Adrenal gland (tissue), 12 donors: ENCODE measurements around the gene IL9. TPM values are rescaled to one million over a fixed set of nuclear protein-coding genes. Genes with fewer than 3 reads are reported as not detected.

Experiments used
- DNase-seq, 7 donors: peaks; one replicate each; pipeline ENCODE4 v3.0.0-alpha.2; 2019 to 2020
- H3K27ac ChIP-seq, 5 donors: fragments of 200-600 bp; sonication (generic) in 4 of 5; 1 replicate in 3 of 5; 2 replicates in 2 of 5; pipeline versions ENCODE4 v1.5.1 to v1.8.0; 2016 to 2020; ENCODE audit warnings: mild to moderate bottlenecking in 1 of 5
- H3K27me3 ChIP-seq: fragments of 200-600 bp; 2 replicates; pipeline ENCODE4 v1.8.0; 2021
- H3K36me3 ChIP-seq, 2 donors: fragments of 200-600 bp; replicated peaks in 1 of 2; 1 replicate in 1 of 2; 2 replicates in 1 of 2; pipeline versions ENCODE4 v1.5.1 to v1.8.0; 2018 to 2022
- H3K4me1 ChIP-seq, 2 donors: fragments of 200-600 bp; replicated peaks in 1 of 2; 1 replicate in 1 of 2; 2 replicates in 1 of 2; pipeline versions ENCODE4 v1.5.1 to v1.8.0; 2018 to 2021
- H3K4me3 ChIP-seq, 4 donors: fragments of 200-600 bp; sonication (generic) in 3 of 4; one replicate each; pipeline ENCODE4 v1.5.1; 2016 to 2018
- H3K9me3 ChIP-seq, 3 donors: fragments of 200-600 bp; sonication (generic) in 1 of 3; replicated peaks in 1 of 3; 1 replicate in 2 of 3; 2 replicates in 1 of 3; pipeline versions ENCODE4 v1.5.1 to v1.8.0; 2016 to 2021
- POLR2A ChIP-seq, 2 donors: fragments of 450-650 bp; IDR thresholded peaks; one replicate each; pipeline ENCODE4 v1.6.1; 2017; ENCODE audit warnings: antibody characterized with exemption in 2 of 2, mild to moderate bottlenecking in 2 of 2, moderate library complexity in 1 of 2
- WGBS, 4 donors: extraction: QIAGEN DNeasy Blood & Tissue Kit in 2 of 4; methylation state at CpG; one replicate each; pipeline versions ENCODE4 v1.1.5 to v1.1.7; 2013 to 2017; 5-methylcytosine and 5-hydroxymethylcytosine counted together
- intact Hi-C, 2 donors: fragments of 100-400 bp; cut with DNase I; formaldehyde crosslinking; loops; one replicate each; pipeline versions ENCODE4 v1.14.1 to v1.15.0; 2022 to 2023
- polyA plus RNA-seq, 3 donors: library from polyadenylated mRNA; stranded (reverse); fragments of 200-250 nt in 2 of 3; fragments of 350-450 nt in 1 of 3; fragmentation: Illumina TruSeq in 1 of 3; extraction: RNeasy Lipid Tissue Mini Kit (QIAGEN cat#74804) in 1 of 3; gene quantifications; one replicate each; pipeline ENCODE4 v1.2.3, GENCODE V29; 2013 to 2014
- total RNA-seq, 9 donors: library from RNA; depleted of rRNA in 4 of 9; stranded (reverse); fragments of >200 nt in 4 of 9; fragments of 120-200 nt in 1 of 9; fragmentation: NEBNext Ultra II Directional in 1 of 9; extraction: Animal tissue kit (Norgen Biotek cat#: 25700) in 1 of 9; gene quantifications; one replicate each; pipeline versions ENCODE4 v1.1.0 to v1.2.4, GENCODE V29; 2013 to 2023
- TF ChIP-seq, protein P1 (sequence below), 6 experiments: fragments of 450-650 bp in 4 of 6; fragments of 200-600 bp in 2 of 6; sonication (generic) in 1 of 6; IDR thresholded peaks; 1 replicate in 5 of 6; 2 replicates in 1 of 6; pipeline versions ENCODE4 v1.5.1 to v1.8.0; 2016 to 2021; ENCODE audit warnings: antibody characterized with exemption in 6 of 6, mild to moderate bottlenecking in 2 of 6, moderate library complexity in 1 of 6
- donor health status: healthy with polysubstance abuse.
- donor health status: Bipolar disorder and iron deficiency.
- donor health status: DM: yes; HTN: yes; CAD: no.
- donor health status: DM: no; HTN: no; CAD: no.
- donor health status: DM: no; HTN: no; CAD: no.
- donor health status: DM: yes; HTN: yes; CAD: no.

Gene IL9
- total and polyA plus RNA-seq, 12 donors, result not detected

GRCh38 chr5:135887881-135888614 lies 7.6 kb downstream of the IL9 start:
- TF ChIP-seq, protein P1, sequence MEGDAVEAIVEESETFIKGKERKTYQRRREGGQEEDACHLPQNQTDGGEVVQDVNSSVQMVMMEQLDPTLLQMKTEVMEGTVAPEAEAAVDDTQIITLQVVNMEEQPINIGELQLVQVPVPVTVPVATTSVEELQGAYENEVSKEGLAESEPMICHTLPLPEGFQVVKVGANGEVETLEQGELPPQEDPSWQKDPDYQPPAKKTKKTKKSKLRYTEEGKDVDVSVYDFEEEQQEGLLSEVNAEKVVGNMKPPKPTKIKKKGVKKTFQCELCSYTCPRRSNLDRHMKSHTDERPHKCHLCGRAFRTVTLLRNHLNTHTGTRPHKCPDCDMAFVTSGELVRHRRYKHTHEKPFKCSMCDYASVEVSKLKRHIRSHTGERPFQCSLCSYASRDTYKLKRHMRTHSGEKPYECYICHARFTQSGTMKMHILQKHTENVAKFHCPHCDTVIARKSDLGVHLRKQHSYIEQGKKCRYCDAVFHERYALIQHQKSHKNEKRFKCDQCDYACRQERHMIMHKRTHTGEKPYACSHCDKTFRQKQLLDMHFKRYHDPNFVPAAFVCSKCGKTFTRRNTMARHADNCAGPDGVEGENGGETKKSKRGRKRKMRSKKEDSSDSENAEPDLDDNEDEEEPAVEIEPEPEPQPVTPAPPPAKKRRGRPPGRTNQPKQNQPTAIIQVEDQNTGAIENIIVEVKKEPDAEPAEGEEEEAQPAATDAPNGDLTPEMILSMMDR (IDR thresholded peaks at IDR 0.05), result no peak
- TF ChIP-seq POLR2A (IDR thresholded peaks at IDR 0.05), result no peak
- Histone ChIP-seq H3K9me3 (no peaks in the 10 kb centered on the region), H3K4me1 (no peaks in the 10 kb centered on the region), H3K27me3 (peaks cover 8% of the 10 kb centered on the region), H3K27ac (no peak overlapping the region), H3K4me3 (no peak overlapping the region), H3K36me3 (no peaks in the 10 kb centered on the region)
- WGBS, 4 donors, result 72 to 77% (median 75%) methylated on average over 12 to 13 of the region's 13 CpGs
- intact Hi-C loops, result loop anchor here (5.0 to 10.0 kb wide), 5 partner anchors 57 to 324 kb away; no protein-coding TSS in a partner anchor
- DNase-seq, result no peak

- no peaks in the 10 kb centered on the region for H3K36me3 ChIP-seq
- TF ChIP-seq, protein P1 (IDR thresholded peaks at IDR 0.05), result peak; percentile 73 to 85 (median 83)
- no peak for TF ChIP-seq POLR2A (IDR thresholded peaks at IDR 0.05)
- peaks cover 8% of the 10 kb centered on the region for H3K27me3 ChIP-seq
- no peak overlapping the region for H3K27ac ChIP-seq
- 10 to 14% (median 12%) methylated on average over 7 to 8 of the region's 8 CpGs for WGBS, 4 donors
- no peaks in the 10 kb centered on the region for H3K9me3 ChIP-seq
- H3K4me1 ChIP-seq, result no peaks in the 10 kb centered on the region
- intact Hi-C loops, result loop anchor here (5.0 to 10.0 kb wide), 5 partner anchors 57 to 325 kb away; no protein-coding TSS in a partner anchor
- peak; percentile 43 to 76 (median 61) for DNase-seq
- H3K4me3 ChIP-seq, result no peak overlapping the region
Measured at GRCh38 chr5:135887447-135887864, 8.2 kb downstream of the IL9 start.

DNA sequence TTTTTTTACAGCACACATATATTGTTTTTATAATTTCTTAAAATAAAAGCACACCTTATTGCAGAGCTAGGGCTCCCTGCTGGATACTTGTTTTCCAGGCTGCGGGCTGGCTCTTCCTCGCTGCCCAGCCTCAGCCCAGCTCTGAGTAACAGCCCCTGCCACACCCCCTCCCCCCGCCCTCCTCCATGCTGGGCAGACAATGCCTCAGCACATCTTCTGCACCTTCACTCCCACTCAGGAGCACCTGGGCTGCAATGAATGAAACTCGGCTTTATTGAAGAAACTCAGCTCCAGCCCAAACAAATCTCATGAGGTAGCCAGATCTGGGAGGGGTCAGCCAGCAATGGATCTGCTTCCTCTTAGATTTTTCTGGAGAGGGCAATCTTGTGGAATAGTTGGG lies 9.5 kb downstream of the IL9 start:
- no peak for DNase-seq
- no peak overlapping the region for H3K27ac ChIP-seq

DNA sequence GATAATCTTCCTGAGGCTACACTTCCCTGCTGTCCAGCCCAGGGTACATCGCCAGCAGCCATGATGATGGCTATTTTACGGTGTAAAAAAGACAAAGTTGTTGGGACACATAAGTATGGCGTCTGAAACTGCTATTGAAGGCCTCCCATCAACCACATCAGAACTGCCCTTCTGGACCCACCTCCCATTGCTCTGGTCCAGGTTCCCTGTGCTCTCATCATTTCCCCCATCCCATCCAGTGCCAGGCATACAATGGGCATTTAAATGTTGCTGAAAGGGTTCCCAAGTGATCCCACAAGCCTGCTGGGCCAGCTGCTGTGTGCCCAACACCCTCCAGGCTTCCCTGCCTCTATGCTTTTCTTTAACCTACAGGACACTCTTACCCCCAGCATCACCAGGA lies 10.6 kb downstream of the IL9 start:
- Histone ChIP-seq H3K4me3 (no peak overlapping the region), H3K27me3 (peaks cover 8% of the 10 kb centered on the region), H3K9me3 (no peaks in the 10 kb centered on the region), H3K36me3 (no peaks in the 10 kb centered on the region), H3K4me1 (no peaks in the 10 kb centered on the region), H3K27ac (no peak overlapping the region)
- intact Hi-C loops, result loop anchor here (5.0 to 10.0 kb wide), 5 partner anchors 60 to 327 kb away; no protein-coding TSS in a partner anchor
- 73 to 94% (median 83%) methylated on average over 3 of the region's 3 CpGs for WGBS, 4 donors
- no peak for TF ChIP-seq POLR2A (IDR thresholded peaks at IDR 0.05)
- no peak for DNase-seq

More for the DNA sequence above, 9.5 kb downstream of the IL9 start:
- peaks cover 8% of the 10 kb centered on the region for H3K27me3 ChIP-seq
- WGBS, 4 donors, result 27 to 51% (median 37%) methylated on average over 4 of the region's 4 CpGs
- TF ChIP-seq, protein P1 (IDR thresholded peaks at IDR 0.05), result no peak
- no peak for TF ChIP-seq POLR2A (IDR thresholded peaks at IDR 0.05)
- H3K9me3 ChIP-seq, result no peaks in the 10 kb centered on the region
- no peaks in the 10 kb centered on the region for H3K4me1 ChIP-seq
- H3K4me3 ChIP-seq, result no peak overlapping the region
- no peaks in the 10 kb centered on the region for H3K36me3 ChIP-seq
- intact Hi-C loops, result loop anchor here (5.0 to 10.0 kb wide), 5 partner anchors 59 to 326 kb away; no protein-coding TSS in a partner anchor
